Prostate gland (tissue), 2 donors: ENCODE measurements around the gene DOCK4.

ENCODE experiments used
- CTCF ChIP-seq, 4 experiments: fragments of 200-600 bp in 2 of 4; fragments of 450-650 bp in 2 of 4; sonication (generic) in 2 of 4; IDR thresholded peaks; 1 replicate in 3 of 4; 2 replicates in 1 of 4; pipeline ENCODE4 v1.5.1; 2016 to 2019; ENCODE audit warnings: antibody characterized with exemption in 4 of 4, mild to moderate bottlenecking in 2 of 4, moderate library complexity in 2 of 4
- POLR2AphosphoS5 ChIP-seq: sonication (generic); formaldehyde crosslinking; IDR thresholded peaks from one replicate; pipeline ENCODE4 v1.6.1; 2017; ENCODE audit warnings: antibody characterized with exemption

- no peak for TF ChIP-seq POLR2AphosphoS5
- TF ChIP-seq CTCF (IDR thresholded peaks at IDR 0.05): no peak
Measured at GRCh38 chr7:111681242-111681641, 525.0 kb downstream of the DOCK4 start.
